ENCODE results near the gene RNF8. TPM values are rescaled to one million over a fixed set of nuclear protein-coding genes. Genes with fewer than 3 reads are reported as not detected.
A peak's percentile ranks its signal among the peaks of the same experiment; 100 is the strongest.

Gene RNF8
- total and polyA plus RNA-seq, 9 of the 15 experiments (the other 6 are each of a cell fraction or from before 2014, with no cell fraction given), result 10.6 to 47.0 (median 37.5) TPM

- ChIA-PET POLR2A (interaction anchor here (0.6 to 1.9 kb wide), 4 partner anchors 11 to 89 kb away, joined by 3 to 8 read pairs (median 3); partner anchors contain the start of gene RNF8), CTCF (ENCODE audit: low intra/inter-chr PET ratio) (interaction anchor here (1.4 to 1.6 kb wide), 2 partner anchors 201 to 327 kb away, joined by 4 to 8 read pairs; no protein-coding TSS in a partner anchor)
- intact Hi-C loops (cut with micrococcal nuclease), result loop anchor here (2.0 kb wide), 1 partner anchor 199 kb away; no protein-coding TSS in a partner anchor
- Histone ChIP-seq H3K9ac (ENCODE audit: insufficient read depth in 1 of 2, low read depth in 2 of 2, low read length in 2 of 2) (no peak overlapping the region), H4K20me1 (replicated peaks; ENCODE audit: control insufficient read depth, insufficient read depth, low read length) (no peaks in the 10 kb centered on the region; the same call in 1 of the 2 replicates), H3K4me1 (replicated peaks in 1 of 2; ENCODE audit: control insufficient read depth in 2 of 2, insufficient read depth in 2 of 2, low read length in 2 of 2) (no peaks in the 10 kb centered on the region), H3K27me3 (ENCODE audit: control insufficient read depth in 2 of 2, insufficient read depth in 2 of 2, low read length in 2 of 2) (no peaks in the 10 kb centered on the region), H2AFZ (ENCODE audit: low read depth, low read length) (no peak overlapping the region), H3K9me3 (replicated peaks; ENCODE audit: control insufficient read depth, insufficient read depth, low read depth, low read length) (no peaks in the 10 kb centered on the region), H3K4me3 (no peak overlapping the region), H3K36me3 (ENCODE audit: control insufficient read depth, insufficient read depth, low read length) (peaks cover 76% of the 10 kb centered on the region), H3K27ac (ENCODE audit: extremely low read depth, low read depth, low read length) (no peak overlapping the region), H3K9me1 (ENCODE audit: control insufficient read depth, insufficient read depth, low read length) (no peaks in the 10 kb centered on the region), H3K4me2 (ENCODE audit: insufficient read depth, low read length) (no peak overlapping the region), H3K79me2 (ENCODE audit: control insufficient read depth, insufficient read depth, low read length) (no peaks in the 10 kb centered on the region)
- no TSS peak for BruUV-seq (replicated peaks)
- WGBS (ENCODE audit: insufficient coverage, low coverage, missing lambda C conversion rate), result 35% methylated on average over 2 of the region's 2 CpGs
- peak; percentile 59 for FAIRE-seq
- TF ChIP-seq DEAF1 (CRISPR knock-in tag; IDR thresholded peaks at IDR 0.05) (0 out of 2 replicates have a peak, but pooled peaks have one; percentile 17), ZBTB49 (CRISPR knock-in tag; IDR thresholded peaks at IDR 0.05; ENCODE audit: borderline replicate concordance) (no peak), RAD21 (CRISPR knock-in tag; conservative IDR thresholded peaks at IDR 0.05 in 1 of 2, IDR thresholded peaks at IDR 0.05 in 1 of 2) (peak; percentile 51 to 68; a peak in 3 of 4 replicates), REST (IDR thresholded peaks at IDR 0.05; ENCODE audit: borderline replicate concordance) (peak; percentile 36; the same call in 1 of the 2 replicates), REST (CRISPR knock-in tag; IDR thresholded peaks at IDR 0.05; ENCODE audit: low read depth) (no peak), CTCF (IDR thresholded peaks at IDR 0.05 in 2 of 3, conservative IDR thresholded peaks at IDR 0.05 in 1 of 3; ENCODE audit: insufficient read depth in 2 of 3, low read depth in 1 of 3, low read length in 3 of 3) (peak; percentile 6 to 60 (median 32); a peak in 3 of 6 replicates)
- in situ Hi-C loops (cut with MboI), result loop anchor here (25.0 kb wide), 1 partner anchor 1122 kb away; no protein-coding TSS in a partner anchor
- DNase-seq (ENCODE audit: extremely low read depth in 1 of 4, low spot score in 3 of 4), result peak in 1 of 4 experiments; percentile 38
- peak; percentile 78 for ATAC-seq
Observed at GRCh38 chr6:37365791-37366190, 12.0 kb downstream of the RNF8 start.
